ENCODE data around the gene LTBP1. TPM values are rescaled to one million over a fixed set of nuclear protein-coding genes. Genes with fewer than 3 reads are reported as not detected.

The LTBP1 gene
- polyA plus RNA-seq, 2 of the 4 experiments (the other 2 are of a cell fraction): 23.8 to 30.4 TPM

- ChIA-PET CTCF (interaction anchor here (0.6 to 4.3 kb wide), 6 partner anchors 9 to 706 kb away, joined by 3 to 14 read pairs (median 5); no protein-coding TSS in a partner anchor), POLR2A (interaction anchor here (0.6 kb wide), 1 partner anchor 9 kb away, joined by 3 read pairs; no protein-coding TSS in a partner anchor)
- no peak for TF ChIP-seq ZC3H11A (IDR thresholded peaks at IDR 0.05)
- TF ChIP-seq MYC (IDR thresholded peaks at IDR 0.05; ENCODE audit: borderline replicate concordance, low read length): no peak
- no peak for TF ChIP-seq ELK1 (IDR thresholded peaks at IDR 0.05; ENCODE audit: low read depth, low read length)
- TF ChIP-seq NPAS2 (CRISPR knock-in tag; IDR thresholded peaks at IDR 0.05; ENCODE audit: borderline replicate concordance): no peak
- TF ChIP-seq KDM1A (IDR thresholded peaks at IDR 0.05; ENCODE audit: low read depth): no peak
- TF ChIP-seq, protein P1, sequence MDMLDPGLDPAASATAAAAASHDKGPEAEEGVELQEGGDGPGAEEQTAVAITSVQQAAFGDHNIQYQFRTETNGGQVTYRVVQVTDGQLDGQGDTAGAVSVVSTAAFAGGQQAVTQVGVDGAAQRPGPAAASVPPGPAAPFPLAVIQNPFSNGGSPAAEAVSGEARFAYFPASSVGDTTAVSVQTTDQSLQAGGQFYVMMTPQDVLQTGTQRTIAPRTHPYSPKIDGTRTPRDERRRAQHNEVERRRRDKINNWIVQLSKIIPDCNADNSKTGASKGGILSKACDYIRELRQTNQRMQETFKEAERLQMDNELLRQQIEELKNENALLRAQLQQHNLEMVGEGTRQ (IDR thresholded peaks at IDR 0.05): no peak
- no peak for TF ChIP-seq MAZ (IDR thresholded peaks at IDR 0.05; ENCODE audit: borderline replicate concordance, low read depth, low read length)
- no peak for TF ChIP-seq JUN (IDR thresholded peaks at IDR 0.05)
- no peak for TF ChIP-seq HOXA7 (CRISPR knock-in tag; IDR thresholded peaks at IDR 0.05)
- TF ChIP-seq SREBF2 (IDR thresholded peaks at IDR 0.05): no peak
- no peak for TF ChIP-seq MAX (IDR thresholded peaks at IDR 0.05)
- TF ChIP-seq HOXB5 (CRISPR knock-in tag; IDR thresholded peaks at IDR 0.05): no peak
- no peak for TF ChIP-seq HOXB13 (CRISPR knock-in tag; IDR thresholded peaks at IDR 0.05; ENCODE audit: low read depth)
- no peak for TF ChIP-seq HDAC2 (IDR thresholded peaks at IDR 0.05)
- DNase-seq (ENCODE audit: low read depth in 1 of 2, low spot score in 1 of 2) (no peak), ATAC-seq (no peak), FAIRE-seq (no peak)
- 91% methylated on average over 8 of the region's 8 CpGs for WGBS (ENCODE audit: missing lambda C conversion rate)
- H3K9me3 ChIP-seq: no peaks in the 10 kb centered on the region
- peaks cover 7% of the 10 kb centered on the region; the same call in 2 of the 3 replicates for H3K4me1 ChIP-seq
- no peak overlapping the region for H3K4me3 ChIP-seq
- no peak overlapping the region; a peak in 1 of 6 replicates for H3K27ac ChIP-seq
- H3K4me2 ChIP-seq: no peak overlapping the region
These were observed 424.0 kb downstream of the LTBP1 start for GRCh38 chr2:33370636-33371265.

GRCh38 chr2:33371304-33372090 lies 424.7 kb downstream of the LTBP1 start:
- no peak for ATAC-seq

More at GRCh38 chr2:33371304-33372090, 424.7 kb downstream of the LTBP1 start:
- H3K9me3 ChIP-seq: no peaks in the 10 kb centered on the region
- no peak for TF ChIP-seq KDM5A (IDR thresholded peaks at IDR 0.05)
- TF ChIP-seq RFX5 (IDR thresholded peaks at IDR 0.05): no peak
- no peak for TF ChIP-seq MAFK (IDR thresholded peaks at IDR 0.05; ENCODE audit: partially characterized antibody)
- no peak for TF ChIP-seq NFE2L2 (conservative IDR thresholded peaks at IDR 0.05; ENCODE audit: low read length)
- TF ChIP-seq HOXB5 (CRISPR knock-in tag; IDR thresholded peaks at IDR 0.05): no peak
- TF ChIP-seq ZNF302 (CRISPR knock-in tag; IDR thresholded peaks at IDR 0.05): no peak
- TF ChIP-seq CBX2 (IDR thresholded peaks at IDR 0.05; ENCODE audit: borderline replicate concordance, low read depth): no peak
- no peak for TF ChIP-seq TFCP2L1 (CRISPR knock-in tag; IDR thresholded peaks at IDR 0.05)
- TF ChIP-seq JUNB (IDR thresholded peaks at IDR 0.05): no peak
- TF ChIP-seq, protein P1 (IDR thresholded peaks at IDR 0.05): no peak
- no peak for TF ChIP-seq CHD2 (IDR thresholded peaks at IDR 0.05; ENCODE audit: low read length, partially characterized antibody)
- TF ChIP-seq CTCF (IDR thresholded peaks at IDR 0.05): no peak
- TF ChIP-seq NPAS2 (CRISPR knock-in tag; IDR thresholded peaks at IDR 0.05; ENCODE audit: borderline replicate concordance): no peak
- no peak for TF ChIP-seq SMC3 (IDR thresholded peaks at IDR 0.05)
- no peak overlapping the region; a peak in 1 of 6 replicates for H3K27ac ChIP-seq
- FAIRE-seq (no peak), DNase-seq (ENCODE audit: low read depth in 1 of 2, low spot score in 1 of 2) (no peak)
- ChIA-PET POLR2A (interaction anchor here (0.6 kb wide), 1 partner anchor 10 kb away, joined by 3 read pairs; no protein-coding TSS in a partner anchor), CTCF (interaction anchor here (0.6 to 4.3 kb wide), 25 partner anchors 8 to 918 kb away, joined by 3 to 14 read pairs (median 5); no protein-coding TSS in a partner anchor)
- WGBS (ENCODE audit: missing lambda C conversion rate): 87% methylated on average over 8 of the region's 8 CpGs
- no peak overlapping the region for H3K4me2 ChIP-seq
- H3K4me3 ChIP-seq: no peak overlapping the region
- H3K4me1 ChIP-seq: peaks cover 7% of the 10 kb centered on the region; the same call in 2 of the 3 replicates
